Upper lobe of right lung (tissue), 1 donor: Measurements from ENCODE around the gene KREMEN2. TPM values are rescaled to one million over a fixed set of nuclear protein-coding genes. Genes with fewer than 3 reads are reported as not detected.

Experiments used
- ATAC-seq: fragments of 200-7000 bp; cut with Tn5 transposase; one replicate; pipeline ENCODE4 v1.9.1; 2020; ENCODE audit warnings: mild to moderate bottlenecking, moderate library complexity
- DNase-seq: peaks from one replicate; pipeline ENCODE4 v3.0.0-alpha.2; 2020
- H3K27ac ChIP-seq: fragments of 200-600 bp; one replicate; pipeline ENCODE4 v1.8.0; 2022
- H3K27me3 ChIP-seq: fragments of 200-600 bp; one replicate; pipeline ENCODE4 v1.8.0; 2022; ENCODE audit warnings: mild to moderate bottlenecking
- H3K36me3 ChIP-seq: fragments of 200-600 bp; one replicate; pipeline ENCODE4 v1.8.0; 2022
- H3K4me1 ChIP-seq: fragments of 200-600 bp; one replicate; pipeline ENCODE4 v1.8.0; 2022
- H3K4me3 ChIP-seq: fragments of 200-600 bp; one replicate; pipeline ENCODE4 v1.8.0; 2022; ENCODE audit warnings: mild to moderate bottlenecking
- H3K9me3 ChIP-seq: fragments of 200-600 bp; one replicate; pipeline ENCODE4 v1.8.0; 2022
- intact Hi-C: fragments of 100-400 bp; cut with DNase I; formaldehyde crosslinking; loops from one replicate; pipeline ENCODE4 v1.11.0; 2022
- long read RNA-seq: library from polyadenylated mRNA; unstranded; transcript quantifications from one replicate; pipeline ENCODE4 v2.0.0, GENCODE V29; 2021
- total RNA-seq: library from RNA; stranded (reverse); fragmentation: NEBNext Ultra II Directional; extraction: Animal tissue kit (Norgen Biotek cat#: 25700); gene quantifications from one replicate; pipeline ENCODE4 v1.2.1, GENCODE V29; 2021
- TF ChIP-seq, protein P1 (sequence below): fragments of 200-600 bp; IDR thresholded peaks from one replicate; pipeline ENCODE4 v1.8.0; 2022; ENCODE audit warnings: antibody characterized with exemption
- donor health status: DM: no; HTN: yes; CAD: no; lungs with severe emphysema.

The KREMEN2 gene, protein sequence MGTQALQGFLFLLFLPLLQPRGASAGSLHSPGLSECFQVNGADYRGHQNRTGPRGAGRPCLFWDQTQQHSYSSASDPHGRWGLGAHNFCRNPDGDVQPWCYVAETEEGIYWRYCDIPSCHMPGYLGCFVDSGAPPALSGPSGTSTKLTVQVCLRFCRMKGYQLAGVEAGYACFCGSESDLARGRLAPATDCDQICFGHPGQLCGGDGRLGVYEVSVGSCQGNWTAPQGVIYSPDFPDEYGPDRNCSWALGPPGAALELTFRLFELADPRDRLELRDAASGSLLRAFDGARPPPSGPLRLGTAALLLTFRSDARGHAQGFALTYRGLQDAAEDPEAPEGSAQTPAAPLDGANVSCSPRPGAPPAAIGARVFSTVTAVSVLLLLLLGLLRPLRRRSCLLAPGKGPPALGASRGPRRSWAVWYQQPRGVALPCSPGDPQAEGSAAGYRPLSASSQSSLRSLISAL
- not detected for total RNA-seq
- long read RNA-seq = 0 reads

- no peak within 1 kb of the TSS for H3K27ac ChIP-seq
- H3K36me3 ChIP-seq = no peaks in the 10 kb centered on the region
- ATAC-seq (no peak), DNase-seq (no peak)
- peaks cover 36% of the 10 kb centered on the region for H3K4me1 ChIP-seq
- H3K9me3 ChIP-seq = no peaks in the 10 kb centered on the region
- intact Hi-C loops = no loop called here
- peaks cover 79% of the 10 kb centered on the region for H3K27me3 ChIP-seq
- H3K4me3 ChIP-seq = peak within 1 kb of the TSS; percentile 18
- TF ChIP-seq, protein P1, sequence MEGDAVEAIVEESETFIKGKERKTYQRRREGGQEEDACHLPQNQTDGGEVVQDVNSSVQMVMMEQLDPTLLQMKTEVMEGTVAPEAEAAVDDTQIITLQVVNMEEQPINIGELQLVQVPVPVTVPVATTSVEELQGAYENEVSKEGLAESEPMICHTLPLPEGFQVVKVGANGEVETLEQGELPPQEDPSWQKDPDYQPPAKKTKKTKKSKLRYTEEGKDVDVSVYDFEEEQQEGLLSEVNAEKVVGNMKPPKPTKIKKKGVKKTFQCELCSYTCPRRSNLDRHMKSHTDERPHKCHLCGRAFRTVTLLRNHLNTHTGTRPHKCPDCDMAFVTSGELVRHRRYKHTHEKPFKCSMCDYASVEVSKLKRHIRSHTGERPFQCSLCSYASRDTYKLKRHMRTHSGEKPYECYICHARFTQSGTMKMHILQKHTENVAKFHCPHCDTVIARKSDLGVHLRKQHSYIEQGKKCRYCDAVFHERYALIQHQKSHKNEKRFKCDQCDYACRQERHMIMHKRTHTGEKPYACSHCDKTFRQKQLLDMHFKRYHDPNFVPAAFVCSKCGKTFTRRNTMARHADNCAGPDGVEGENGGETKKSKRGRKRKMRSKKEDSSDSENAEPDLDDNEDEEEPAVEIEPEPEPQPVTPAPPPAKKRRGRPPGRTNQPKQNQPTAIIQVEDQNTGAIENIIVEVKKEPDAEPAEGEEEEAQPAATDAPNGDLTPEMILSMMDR = no peak
Observed at GRCh38 chr16:2963723-2964474, at the start of gene KREMEN2. Gene KREMEN2, plus strand, starts transcription at chr16:2964275. Its CDS starts 246 bp downstream, at chr16:2964521.

GRCh38 chr16:2915196-2915929, 48.7 kb upstream of the KREMEN2 start:
- intact Hi-C loops = no loop called here
- Histone ChIP-seq H3K4me1 (peaks cover 15% of the 10 kb centered on the region), H3K27ac (no peak overlapping the region), H3K9me3 (no peaks in the 10 kb centered on the region), H3K27me3 (no peaks in the 10 kb centered on the region), H3K36me3 (peaks cover 27% of the 10 kb centered on the region), H3K4me3 (no peak overlapping the region)
- ATAC-seq (no peak), DNase-seq (no peak)
- TF ChIP-seq, protein P1 = no peak

- H3K4me1 ChIP-seq = peaks cover 4% of the 10 kb centered on the region
- no peak overlapping the region for H3K4me3 ChIP-seq
- no peaks in the 10 kb centered on the region for H3K9me3 ChIP-seq
- intact Hi-C loops = no loop called here
- no peaks in the 10 kb centered on the region for H3K27me3 ChIP-seq
- no peak for DNase-seq
- peaks cover 27% of the 10 kb centered on the region for H3K36me3 ChIP-seq
- TF ChIP-seq, protein P1 = peak; percentile 90
- ATAC-seq = peak; percentile 94
- H3K27ac ChIP-seq = peak overlapping the region; percentile 51
Observed at GRCh38 chr16:2919511-2920255, 44.4 kb upstream of the KREMEN2 start.

DNA sequence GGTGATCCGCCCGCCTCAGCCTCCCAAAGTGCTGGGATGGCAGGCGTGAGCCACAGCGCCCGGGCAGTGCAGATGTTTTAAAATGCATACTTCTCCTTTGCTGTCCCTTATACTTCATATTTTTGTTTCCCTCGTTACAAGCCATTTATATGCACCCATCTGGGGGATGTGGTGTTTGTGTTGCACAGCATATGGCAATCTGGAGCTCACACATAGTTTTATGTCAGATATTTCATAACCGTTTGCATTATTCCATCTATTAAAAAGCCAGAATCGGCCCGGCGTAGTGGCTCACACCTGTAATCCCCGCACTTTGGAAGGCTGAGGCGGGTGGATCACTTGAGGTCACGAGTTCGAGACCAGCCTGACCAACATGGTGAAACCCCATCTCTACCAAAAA, 40.6 kb upstream of the KREMEN2 start:
- Histone ChIP-seq H3K4me3 (no peak overlapping the region), H3K27ac (no peak overlapping the region), H3K27me3 (no peaks in the 10 kb centered on the region), H3K9me3 (no peaks in the 10 kb centered on the region), H3K36me3 (peaks cover 12% of the 10 kb centered on the region), H3K4me1 (peaks cover 11% of the 10 kb centered on the region)
- TF ChIP-seq, protein P1 = no peak
- DNase-seq = no peak
- no peak for ATAC-seq
- intact Hi-C loops = no loop called here
